Measurements from ENCODE around the gene CPNE9.

DNA sequence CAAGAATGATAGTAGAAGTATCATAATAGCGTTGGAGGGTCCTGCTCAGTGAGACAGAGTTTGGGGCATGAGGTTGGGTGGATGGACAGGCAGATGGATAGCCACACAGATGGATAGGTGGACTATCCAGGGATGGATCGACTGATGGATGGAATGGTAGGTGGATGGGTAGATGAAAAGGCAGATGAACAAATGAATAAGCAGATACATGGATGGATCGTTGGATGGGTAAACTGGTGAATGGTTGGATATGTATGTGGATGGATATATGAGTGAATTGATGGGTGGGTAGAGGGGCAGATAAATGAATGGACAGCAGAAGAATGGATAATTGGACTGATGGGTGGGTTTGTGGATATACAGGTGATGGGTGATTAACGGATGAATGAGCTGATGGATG, 9.5 kb downstream of the CPNE9 start:
- TF ChIP-seq, protein P1, sequence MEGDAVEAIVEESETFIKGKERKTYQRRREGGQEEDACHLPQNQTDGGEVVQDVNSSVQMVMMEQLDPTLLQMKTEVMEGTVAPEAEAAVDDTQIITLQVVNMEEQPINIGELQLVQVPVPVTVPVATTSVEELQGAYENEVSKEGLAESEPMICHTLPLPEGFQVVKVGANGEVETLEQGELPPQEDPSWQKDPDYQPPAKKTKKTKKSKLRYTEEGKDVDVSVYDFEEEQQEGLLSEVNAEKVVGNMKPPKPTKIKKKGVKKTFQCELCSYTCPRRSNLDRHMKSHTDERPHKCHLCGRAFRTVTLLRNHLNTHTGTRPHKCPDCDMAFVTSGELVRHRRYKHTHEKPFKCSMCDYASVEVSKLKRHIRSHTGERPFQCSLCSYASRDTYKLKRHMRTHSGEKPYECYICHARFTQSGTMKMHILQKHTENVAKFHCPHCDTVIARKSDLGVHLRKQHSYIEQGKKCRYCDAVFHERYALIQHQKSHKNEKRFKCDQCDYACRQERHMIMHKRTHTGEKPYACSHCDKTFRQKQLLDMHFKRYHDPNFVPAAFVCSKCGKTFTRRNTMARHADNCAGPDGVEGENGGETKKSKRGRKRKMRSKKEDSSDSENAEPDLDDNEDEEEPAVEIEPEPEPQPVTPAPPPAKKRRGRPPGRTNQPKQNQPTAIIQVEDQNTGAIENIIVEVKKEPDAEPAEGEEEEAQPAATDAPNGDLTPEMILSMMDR (IDR thresholded peaks at IDR 0.05; ENCODE audit: insufficient read depth, low read depth, low read length): no peak
- no peak for TF ChIP-seq EZH2 (IDR thresholded peaks at IDR 0.05; ENCODE audit: insufficient read depth, low read length)
